GM19193 (cell line): ENCODE results near the gene SEC31A.

Experiments used
- POLR2A ChIP-seq: IDR thresholded peaks from 4 replicates; pipeline ENCODE4 v1.6.1; 2011; ENCODE audit not compliant: insufficient read depth, insufficient read length; ENCODE audit errors: extremely low read depth

SEC31A gene

DNA sequence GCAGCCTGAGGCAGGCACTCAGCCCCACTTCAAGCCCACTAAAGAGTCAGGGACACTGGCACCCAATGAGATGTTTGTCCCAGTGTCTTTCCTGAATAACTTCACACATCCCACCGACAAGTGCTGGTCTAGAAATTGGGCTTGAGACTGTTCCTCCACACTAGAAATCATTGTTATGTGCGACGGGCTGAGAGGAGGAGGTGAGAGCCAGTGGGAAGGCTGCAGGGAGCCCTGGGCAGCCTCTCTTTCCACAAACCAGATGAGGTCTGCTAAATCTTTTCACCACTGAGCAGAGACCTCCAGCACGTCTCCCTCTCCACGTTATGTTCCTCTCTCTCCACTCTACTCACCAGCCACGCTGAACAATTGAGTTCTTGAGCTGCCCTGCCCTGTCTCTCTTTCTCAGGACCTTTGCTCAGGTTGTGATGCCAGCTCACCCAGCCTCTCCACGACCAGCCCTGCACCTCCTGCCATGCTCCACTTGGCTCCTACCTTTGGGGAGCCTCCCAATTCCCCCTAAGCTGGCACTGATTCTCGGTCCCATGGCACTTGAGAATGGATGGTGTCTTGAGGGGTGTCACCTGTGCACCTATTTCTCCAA lies 100.8 kb downstream of the SEC31A start:
- no peak for TF ChIP-seq POLR2A

DNA sequence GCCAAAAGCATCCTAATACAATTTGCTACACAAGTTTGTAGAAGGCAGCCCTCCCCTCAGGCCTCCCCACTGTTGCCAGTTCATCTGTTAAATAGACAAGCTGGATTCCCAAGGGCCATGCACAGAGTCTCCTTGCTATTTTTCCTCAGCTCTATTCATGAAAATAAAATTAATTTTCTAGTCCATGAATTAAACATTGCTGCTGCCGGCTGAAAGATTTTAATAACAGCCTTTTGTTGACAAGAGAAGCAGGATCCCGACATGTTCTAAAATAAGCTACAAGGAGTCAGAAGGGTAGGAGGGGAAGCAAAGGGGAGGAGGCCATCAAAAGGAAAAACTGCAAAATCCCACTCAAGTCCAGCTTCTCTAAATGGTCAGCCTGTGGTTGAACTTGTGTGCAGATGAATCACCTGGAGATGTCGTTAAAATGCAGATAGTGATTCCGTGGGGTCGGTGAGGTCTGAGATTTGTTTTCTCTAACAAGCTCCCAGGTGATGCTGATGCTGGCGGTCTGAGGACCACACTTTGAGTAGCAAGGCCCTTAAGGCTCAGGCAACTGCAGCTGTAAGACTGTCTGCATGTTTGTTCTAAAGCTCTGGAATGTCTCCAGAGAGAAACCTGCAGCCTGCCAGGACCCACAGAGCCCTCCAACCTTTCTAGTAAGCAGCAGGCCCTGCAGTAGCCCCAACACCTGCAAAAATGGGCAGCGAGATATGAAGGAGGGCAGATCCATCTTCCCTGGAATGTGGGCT lies 101.8 kb downstream of the SEC31A start:
- no peak for TF ChIP-seq POLR2A

DNA sequence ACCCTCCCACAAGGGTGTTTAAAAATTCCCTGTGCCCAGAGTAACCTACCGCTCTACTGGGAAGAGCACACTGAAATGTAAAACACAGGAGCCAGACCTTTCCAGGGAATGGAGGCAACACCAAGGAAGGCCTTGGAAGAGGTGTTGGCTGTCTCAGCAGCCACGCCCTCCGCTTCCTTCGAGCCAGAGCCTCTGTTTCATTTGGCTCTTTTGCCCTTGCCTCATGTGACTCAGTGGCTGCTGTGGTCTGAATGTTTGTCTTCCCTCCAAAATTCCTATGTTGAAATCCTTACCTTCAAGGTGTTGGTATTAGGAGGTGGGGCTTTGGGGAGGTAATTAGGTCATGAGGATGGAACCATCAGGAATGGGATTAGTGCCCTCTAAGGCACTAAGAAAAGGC lies 103.6 kb downstream of the SEC31A start:
- no peak for TF ChIP-seq POLR2A

DNA sequence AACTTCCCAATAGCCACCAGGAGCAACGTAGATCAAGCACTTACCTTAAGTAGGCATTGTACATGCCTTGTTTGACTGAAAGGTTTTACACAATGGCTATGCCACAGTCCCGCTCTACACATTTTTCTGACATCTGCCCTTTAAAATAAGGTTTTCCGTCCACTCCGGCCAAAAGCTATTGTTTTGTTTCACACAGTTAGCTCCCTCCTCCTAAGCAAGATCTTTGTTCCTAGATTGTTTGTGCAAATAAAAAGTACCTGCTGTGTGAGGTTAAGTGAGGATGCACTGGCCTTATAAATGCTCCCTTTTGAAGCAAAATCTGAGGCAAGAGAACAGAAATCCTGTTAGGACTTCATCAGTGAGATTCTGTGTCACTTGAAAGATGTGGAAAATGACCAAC lies 104.1 kb downstream of the SEC31A start:
- no peak for TF ChIP-seq POLR2A

DNA sequence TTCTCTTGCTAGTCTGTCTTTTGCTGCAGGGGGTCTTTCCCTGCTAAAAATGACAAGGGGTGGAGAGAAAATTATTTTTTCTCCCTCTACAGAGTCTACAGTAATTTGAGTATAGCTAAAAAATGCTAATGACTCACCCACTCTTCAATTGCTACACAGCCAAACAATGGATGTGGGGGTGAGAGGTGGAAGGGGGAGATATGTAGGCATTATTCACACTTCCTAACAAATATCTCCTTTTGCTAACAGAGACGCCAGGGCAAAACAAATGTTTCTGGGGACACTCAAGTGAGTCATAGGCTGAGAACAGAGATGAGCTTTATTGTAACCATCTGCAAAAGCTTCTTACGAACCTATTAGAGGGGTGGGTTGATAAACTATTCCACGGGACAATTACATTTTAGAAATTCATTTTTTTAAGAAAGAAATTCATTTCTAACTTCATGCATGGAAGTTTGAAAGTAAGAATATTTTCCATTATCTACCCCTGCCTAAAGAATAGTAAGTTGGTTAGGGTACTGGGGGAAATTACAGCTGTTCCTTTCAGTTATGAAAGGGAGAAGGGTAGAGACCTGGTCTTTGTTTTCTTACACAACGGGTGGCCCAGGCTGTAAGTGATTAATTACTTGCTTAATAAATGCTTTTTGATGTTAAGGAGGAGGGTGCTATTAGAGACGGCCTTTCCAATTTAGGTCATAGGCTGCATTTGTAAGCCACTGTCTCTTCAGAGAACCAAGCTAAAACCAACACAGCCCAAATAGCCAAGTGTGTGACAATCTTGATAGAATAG lies 105.1 kb downstream of the SEC31A start:
- no peak for TF ChIP-seq POLR2A

DNA sequence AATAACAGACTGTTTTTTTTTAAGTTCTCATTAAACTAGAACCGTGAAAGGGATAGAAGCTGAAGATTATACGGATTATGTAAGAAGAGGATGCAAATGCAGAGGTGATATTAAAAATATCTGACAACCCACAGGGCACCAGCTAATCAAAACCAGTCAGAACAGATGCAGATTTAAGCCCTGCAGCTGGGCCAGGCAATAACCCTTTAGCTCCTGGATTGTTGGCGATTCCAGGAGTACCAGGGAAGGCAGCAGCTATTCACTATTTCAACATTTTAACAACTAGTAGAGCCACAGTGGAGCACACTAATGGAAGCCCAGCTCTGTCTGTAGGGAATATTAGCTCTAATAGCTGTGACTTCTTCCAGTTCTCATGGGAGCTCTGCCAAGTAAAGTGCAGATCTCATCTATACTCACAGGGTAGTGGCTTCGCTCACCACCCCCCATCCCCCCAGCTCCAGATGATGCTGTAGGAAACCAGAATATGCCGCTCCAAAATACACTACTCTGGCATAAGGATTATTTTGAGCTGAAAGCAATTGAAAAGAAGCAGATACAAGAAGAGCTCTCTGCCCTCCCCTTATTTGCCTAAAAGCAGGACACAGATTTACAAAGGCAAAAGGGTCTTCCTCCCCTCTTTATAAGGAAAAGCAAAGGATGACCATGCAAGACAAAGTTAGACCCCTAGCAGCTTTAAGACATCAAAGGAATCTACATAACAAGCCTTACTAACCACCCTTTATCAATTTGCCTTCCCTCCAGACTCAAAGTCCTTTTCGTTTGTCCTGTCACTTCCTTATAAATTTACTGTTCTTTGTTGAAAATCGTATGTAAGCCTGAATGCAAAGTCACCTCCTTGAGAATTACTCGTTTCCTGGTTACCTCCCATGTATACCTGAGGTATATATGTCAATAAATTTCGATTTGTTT lies 106.0 kb downstream of the SEC31A start:
- TF ChIP-seq POLR2A: no peak

DNA sequence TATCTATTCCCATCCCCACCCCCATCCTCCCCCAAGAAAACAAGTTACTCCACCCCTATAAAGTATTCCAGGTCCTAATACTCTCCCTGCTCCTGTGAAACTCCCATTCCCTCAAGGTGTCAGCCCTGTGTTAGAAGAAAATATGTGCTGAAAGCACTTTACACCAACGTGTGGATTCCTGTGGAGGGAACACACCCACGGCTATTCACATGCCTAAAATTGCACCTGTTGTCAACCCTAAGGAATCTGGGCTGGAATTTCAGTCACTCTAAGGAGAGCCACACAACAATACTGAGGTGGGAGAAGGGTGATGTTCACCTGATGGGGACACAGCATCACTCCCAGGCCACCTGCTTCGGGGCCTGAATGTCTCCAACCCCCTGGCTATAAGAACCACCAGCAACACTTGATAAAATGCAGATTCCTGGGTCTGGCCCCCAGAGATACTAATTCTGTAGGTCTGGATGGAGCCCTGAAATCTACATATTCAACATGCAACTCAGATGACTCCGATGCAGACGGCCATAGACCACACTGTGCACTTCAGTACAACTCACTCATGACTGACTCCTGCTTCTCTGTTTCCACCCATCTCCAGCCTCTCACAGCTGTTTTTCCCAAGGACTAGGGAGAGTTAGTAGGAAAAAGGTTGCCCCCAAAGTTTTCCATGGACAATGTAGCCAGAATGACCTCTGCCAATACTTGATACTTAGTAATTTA lies 108.2 kb downstream of the SEC31A start:
- TF ChIP-seq POLR2A: no peak

DNA sequence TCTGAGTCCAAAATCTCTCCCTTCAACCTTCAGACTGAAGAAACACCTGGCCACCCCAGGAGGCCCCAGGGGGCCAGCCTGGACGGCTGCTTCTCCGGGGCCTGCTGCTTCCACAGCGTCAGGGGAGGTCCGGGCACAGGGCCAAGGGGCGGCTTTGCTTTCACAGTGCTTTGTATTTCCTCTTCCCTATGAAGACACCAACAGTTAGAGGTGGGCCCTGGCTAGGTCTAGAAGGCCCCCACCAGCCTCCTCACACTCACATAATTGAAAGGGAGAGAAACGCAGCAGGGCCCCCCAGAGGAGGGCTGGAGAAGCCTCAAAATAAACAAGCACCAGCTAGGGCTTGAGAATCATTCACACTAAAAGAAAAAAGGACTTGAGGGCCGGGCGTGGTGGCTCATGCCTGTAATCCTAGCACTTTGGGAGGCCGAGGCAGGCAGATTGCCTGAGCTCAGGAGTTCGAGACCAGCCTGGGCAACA lies 110.2 kb downstream of the SEC31A start:
- TF ChIP-seq POLR2A: no peak

DNA sequence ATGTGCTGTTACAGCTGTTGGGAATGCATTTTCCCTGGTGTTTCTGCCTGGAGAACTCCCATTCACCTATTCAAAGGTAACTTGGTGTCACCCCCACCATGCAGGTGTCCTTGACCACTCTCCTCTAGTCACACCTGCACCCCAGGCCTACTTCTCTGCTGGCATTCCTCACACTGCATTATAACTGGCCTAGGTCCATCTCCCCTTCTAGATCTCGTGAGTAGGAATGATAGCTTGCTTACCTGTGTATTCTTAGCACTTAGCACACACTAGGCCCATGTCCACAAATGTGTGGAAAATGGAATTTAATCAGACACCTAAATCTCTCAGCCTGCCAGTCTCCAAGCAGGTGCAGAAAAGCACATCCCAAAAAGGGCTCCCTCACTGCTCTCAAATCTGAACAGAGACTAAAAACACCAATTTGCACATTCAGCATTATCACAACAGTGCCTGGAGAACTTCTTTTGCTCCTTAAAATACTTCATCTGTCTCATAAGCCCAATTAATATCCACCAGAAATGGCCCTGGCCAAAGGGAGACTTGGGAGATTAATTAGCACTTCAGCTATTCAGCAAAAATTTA lies 110.7 kb downstream of the SEC31A start:
- TF ChIP-seq POLR2A: no peak

DNA sequence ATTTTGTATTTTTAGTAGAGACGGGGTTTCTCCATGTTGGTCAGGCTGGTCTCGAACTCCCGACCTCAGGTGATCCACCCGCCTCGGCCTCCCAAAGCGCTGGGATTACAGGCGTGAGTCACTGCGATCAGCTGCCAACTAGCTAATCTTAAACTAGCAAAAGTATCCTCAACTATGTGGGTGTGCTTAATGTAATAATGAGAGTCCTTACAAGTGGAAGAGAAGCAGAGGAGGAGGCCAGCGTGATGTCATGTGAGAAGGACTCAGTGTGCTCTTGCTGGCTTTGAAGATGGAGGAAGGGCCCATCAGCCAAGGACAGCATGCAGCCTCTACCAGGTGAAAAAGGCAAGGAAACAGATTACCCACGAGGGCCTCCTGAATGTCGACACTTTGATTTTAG lies 111.9 kb downstream of the SEC31A start:
- no peak for TF ChIP-seq POLR2A

DNA sequence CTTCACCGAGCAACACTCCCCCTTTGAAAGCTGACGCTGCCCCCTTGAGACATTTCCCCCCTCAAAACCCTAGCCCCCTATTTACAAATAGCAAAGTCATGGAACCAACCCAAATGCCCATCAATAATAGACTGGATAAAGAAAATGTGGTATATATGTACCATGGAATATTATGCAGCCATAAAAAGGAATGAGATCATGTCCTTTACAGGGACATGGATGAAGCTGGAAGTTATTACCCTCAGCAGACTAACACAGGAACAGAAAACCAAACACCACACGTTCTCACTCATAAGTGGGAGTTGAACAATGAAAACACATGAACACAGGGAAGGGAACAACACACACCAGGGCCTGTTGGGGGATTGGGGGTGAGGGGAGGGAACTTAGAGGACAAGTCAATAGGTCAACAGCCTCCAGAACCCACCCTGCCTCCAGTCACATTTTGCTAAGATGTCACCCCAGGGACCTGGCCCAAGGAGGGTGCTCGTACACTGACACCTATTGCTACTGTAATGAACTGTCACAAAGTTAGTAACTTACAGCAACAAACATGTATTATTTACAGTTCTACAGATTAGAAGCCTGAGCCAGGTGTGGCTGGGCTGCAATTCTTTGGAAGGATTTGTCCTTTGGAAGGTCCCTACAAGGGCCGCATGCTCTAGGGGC lies 113.0 kb downstream of the SEC31A start:
- no peak for TF ChIP-seq POLR2A

DNA sequence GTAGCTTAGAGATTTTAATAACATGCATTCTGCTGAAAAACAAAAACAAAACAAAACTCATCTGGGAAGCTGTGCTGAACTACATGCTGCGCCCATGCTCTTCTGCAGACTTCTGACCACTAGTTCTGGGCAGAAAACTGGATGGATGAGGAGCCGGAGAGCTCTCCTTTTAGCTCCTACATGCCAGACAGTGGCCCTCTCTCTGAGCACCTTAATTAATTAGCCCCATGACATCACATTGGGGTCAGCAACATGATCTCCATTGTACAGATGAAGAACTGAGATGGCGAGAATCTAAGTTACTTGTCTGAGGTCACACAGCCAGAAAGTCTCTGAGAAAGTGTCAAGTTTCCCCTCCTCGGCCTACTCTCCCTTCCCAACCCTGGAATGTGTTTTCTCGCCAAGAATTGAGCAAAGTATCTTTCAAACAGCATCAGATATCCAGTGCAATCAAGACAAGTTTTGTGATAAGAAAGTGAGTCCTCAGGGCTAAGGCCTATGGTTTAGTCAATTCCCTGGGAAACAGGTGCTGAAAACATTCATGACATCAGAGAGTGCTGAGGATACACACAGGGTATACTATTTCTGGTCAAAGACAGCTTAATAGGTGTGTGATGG lies 113.9 kb downstream of the SEC31A start:
- TF ChIP-seq POLR2A: no peak

DNA sequence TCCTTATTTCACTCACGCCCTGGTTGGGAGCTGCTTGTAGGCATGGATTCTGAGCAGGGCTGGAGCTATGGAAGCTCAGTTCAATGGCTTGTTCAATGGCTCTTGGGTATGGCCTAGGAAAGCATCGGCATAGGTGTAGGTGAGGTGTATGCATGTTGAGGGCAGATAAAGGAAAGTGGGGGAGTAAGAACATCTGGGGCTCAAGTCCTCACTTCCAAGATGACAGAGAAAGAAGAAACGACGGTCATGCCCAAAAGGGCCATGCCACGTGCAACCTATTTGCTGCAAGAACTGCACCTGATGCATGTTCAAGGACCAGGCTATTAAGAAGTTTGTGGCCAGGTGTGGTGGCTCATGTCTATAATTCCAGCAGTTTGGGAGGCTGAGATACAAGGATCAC lies 115.7 kb downstream of the SEC31A start:
- no peak for TF ChIP-seq POLR2A
